Suppressor macrophage treated with lipopolysaccharide for 4 hours (primary cell): ENCODE results near the gene TNIK.
"Not testable (repeated sequence)": the region's sequence is repeated elsewhere in the genome, so short reads cannot be mapped to it uniquely, and the experiment has no call there.

Source experiments
- DNase-seq: peaks from one replicate; pipeline ENCODE4 v3.0.0-alpha.2; 2020

TNIK gene

DNA sequence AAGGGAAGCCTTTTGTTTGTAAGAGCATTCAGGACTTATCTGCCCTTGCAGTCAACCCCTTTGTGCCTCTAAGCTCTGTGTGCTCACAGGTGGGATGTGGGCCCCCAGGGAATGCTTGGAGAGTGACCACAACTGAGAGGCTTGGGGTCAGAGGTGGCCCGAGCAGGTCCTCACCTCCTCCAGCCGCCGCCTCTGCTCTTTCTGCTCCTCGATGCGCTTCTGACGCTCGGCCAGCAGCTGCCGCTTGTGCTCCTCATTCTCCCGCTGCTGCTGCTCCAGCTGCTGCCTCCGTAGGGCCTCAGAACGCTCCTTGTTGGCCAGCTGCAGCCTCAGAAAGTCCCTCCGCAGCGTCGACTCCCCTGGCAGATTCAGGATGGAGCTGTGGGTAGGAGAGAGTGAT is 302.9 kb downstream of the TNIK start:
- no peak for DNase-seq

DNA sequence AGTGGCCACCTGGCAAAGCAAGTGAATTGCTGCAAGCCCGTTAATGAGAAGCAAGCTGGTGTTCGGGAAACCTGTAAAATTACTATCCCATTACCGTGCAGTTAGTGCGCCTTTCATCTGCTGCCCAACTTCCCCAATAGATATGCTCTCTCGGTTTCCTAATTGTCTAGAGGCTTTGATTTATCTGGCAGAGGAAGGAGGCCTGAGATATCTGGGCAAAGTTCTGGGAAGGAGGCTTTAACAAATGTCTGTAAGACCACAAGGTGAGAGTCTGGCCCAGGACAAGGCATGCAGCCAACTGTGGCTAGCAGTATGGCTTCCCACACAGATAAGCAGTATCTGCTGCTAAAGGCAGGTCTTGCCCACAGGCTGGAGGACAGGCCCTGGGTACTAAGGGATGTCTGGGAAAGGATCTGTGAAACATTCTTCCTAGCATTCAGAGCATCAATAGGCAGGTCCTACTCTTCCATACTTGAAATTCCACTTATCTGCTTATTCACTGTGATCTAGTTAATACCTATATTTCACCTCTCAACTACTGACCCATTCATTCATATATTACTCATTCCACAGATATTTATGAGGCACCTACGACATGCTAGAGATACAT is 303.7 kb downstream of the TNIK start:
- DNase-seq, result no peak

DNA sequence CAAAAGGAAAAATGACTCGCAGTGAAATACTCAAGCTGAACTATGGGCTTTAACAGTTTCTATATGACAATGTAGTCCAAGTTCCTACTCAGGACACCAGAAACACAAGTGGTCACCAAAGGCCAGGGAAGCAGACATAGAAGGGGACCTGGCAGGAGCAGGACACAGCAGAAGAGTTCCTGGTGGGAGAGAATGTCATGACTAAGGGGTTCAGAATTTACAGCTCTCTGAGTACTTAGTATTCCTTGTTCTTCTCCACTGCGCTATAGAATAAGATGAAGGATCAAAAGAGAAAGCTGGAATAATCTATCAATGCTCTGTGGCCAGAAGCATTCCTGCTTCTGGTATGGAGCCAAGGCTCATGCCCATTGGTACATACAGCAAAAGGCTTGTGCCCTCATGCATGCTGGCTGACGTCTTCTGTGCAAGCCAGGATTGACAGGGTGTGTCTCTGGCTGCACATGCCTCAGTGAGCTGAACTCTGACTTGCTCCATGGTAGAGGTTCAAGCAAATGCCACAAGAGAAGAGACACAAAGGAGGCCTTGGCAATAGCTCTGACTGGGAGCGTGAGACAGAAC is 305.0 kb downstream of the TNIK start:
- DNase-seq, result no peak

- no peak for DNase-seq
Measured at GRCh38 chr3:171150945-171151344, 309.3 kb downstream of the TNIK start.

DNA sequence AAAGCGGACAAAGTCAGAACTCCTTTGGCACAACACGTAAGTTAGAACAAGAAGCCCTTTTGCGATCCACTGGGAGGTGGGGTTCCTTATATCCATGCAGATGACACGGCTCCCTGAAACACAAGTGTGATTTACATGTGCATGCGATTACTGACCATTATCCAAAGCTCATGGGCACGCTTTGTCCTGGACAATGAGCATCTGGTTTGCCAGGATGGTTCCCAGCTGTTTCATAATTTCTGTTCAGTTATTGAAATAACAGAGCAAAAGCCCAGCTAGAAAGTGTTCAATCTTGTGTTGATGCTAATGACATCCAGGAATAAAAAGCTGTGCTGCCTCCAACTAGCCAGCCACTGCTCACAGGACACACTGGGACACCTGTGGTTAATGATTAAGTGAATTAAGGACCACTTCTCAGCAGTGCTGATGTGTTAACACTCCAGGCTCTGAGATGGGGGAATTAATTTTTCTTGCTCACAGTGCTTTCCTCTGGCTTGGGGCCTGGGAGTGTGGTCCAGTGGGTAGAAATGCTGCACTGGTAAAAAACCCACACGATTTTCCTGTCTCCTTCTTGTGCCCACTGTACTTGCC is 310.6 kb downstream of the TNIK start:
- DNase-seq, result no peak

DNA sequence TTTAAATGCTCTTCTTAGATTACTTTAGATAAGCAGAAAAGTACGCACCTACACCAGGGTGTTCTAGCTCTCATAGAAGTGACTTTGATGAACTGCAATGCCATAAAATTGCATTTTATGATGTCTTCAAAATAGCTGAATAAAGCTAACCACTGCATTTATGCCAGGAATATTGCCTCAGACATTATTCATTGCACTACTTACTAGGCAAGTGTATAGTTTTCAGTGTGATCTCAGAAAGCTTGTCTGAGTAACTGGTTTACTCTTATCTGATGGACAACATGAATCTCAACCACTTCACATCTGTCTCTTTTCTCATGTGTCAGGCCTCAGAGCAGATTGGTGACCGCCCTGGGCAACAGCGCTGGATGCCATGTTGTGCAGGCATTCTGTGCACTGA is 314.4 kb downstream of the TNIK start:
- DNase-seq, result no peak

DNA sequence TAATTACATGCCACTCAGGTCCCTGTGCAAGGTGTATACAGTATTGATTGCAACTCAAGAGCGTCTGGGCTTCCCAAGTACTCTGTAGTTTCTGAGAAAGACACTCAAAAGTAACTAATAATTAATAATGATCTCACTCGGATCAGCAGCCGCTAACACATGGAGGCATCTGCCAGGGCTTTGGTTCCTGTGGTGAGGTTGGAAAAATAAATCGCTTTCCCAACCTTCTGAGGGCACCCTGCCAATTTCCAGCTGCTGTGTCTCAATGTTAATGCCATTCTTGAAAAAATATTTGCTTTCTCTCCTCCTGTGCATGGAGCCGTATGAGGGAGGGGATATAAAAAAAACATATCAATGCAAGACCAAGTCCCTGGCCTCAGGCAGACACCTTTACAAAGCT is 317.2 kb downstream of the TNIK start:
- DNase-seq, result no peak

- no peak for DNase-seq
Measured at GRCh38 chr3:171140246-171140645, 320.0 kb downstream of the TNIK start.

GRCh38 chr3:171138027-171138426 is 322.2 kb downstream of the TNIK start:
- DNase-seq, result no peak

DNA sequence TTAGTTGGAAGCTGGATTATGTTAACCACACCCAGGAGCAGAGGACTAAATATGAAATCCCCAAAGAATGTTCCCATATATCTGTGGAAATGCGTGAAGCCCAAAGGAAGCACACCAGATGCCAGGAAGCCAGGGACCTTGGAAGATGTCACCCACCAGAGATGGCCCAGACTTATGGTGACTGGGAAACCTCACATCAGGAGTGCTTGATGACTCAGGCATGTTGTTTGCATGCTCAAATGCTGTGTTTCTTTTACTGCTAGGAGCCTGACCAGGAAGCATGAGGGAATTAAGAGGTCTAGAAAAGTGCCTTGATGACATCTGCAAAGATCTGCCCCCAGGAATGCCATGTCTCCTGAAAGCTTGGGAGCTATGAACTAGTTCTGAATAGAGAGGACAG is 324.7 kb downstream of the TNIK start:
- no peak for DNase-seq

DNA sequence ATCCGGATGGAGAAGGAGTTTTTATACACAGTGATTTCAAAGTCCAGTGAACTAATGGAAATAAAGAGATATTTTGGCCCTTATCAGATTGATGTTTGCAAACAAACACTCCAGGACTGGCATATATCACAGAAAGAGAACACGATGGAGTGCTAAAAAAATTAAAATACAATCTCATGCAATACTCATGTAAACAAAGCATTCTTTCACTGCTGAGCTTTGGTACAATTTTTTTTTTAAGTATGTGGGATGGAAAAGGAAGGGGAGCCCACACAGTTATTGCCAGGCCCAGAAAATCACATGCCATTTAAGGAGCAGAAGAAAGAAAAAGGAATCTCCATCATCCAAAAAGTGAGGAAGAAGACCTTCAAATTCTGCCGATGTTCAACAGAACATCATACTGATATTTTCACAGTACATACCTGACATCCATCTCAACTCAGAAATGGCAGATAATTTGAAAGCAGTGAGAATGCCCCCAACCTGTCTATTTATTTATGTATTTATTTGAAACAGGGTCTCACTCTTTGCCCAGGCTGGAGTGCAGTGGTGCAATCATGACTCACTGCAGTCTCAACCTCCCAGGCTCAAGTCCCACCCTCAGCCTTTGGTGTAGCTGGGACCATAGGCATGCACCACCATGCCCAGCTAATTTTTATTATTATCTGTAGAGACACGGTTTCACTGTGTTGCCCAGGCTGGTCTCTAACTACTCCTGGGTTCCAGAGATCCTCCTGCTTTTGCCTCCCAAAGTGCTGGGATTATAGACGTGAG is 326.2 kb downstream of the TNIK start:
- DNase-seq, result no peak

DNA sequence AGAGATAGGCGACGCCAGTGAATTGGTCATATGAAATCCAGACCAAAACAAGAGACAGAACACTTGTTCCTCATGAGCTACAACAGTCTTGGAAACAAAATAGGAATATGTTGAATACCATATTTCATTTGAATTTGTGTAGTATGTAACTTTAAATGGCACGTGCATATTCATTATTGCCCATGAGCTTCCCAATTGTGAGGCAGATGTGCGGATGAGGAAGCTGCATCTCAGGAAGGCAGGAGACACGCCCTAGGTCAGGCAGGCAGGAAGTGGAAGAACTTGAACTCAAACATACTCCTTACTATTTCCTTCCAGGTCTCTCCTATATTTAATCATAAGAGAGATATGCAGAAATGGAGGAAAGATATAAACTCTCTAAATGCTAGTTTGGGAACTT is 326.9 kb downstream of the TNIK start:
- no peak for DNase-seq

DNA sequence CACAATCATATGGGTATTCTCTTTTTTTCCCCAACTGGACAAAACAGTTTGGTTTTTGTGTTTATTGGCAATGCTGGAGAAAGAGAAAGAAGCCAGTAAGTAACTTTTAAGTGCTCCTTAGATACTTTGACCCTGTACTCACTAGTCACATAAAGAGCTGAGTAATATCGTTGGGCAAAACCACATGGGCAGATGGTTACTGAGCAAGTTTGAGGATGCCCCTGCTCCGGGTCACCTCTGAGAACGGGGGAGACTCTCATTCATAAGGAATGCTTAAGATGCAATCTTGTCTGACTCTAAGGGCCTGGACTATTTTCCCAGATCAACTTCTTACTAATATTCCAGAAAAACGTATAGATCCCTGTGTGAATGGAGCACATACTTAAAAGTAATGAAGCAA is 327.3 kb downstream of the TNIK start:
- no peak for DNase-seq

DNA sequence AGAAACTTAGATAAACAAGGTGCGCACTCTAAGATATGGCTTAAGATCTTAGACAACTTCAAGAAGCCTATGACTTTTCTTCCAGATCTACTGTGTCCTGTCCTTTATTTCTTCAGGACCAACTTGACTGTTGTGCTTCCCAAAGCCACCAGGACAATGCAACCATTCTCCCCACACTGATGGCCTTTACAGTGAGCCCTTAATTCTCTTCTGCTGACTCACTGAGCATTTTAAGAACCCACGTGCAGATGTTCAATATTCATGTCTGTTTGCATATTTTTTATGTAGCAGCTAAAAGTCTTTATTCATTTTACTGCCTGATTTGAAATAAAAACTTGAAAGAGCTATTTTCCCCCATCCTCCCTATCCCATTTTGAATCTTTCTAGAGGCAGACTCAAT is 330.4 kb downstream of the TNIK start:
- no peak for DNase-seq

DNA sequence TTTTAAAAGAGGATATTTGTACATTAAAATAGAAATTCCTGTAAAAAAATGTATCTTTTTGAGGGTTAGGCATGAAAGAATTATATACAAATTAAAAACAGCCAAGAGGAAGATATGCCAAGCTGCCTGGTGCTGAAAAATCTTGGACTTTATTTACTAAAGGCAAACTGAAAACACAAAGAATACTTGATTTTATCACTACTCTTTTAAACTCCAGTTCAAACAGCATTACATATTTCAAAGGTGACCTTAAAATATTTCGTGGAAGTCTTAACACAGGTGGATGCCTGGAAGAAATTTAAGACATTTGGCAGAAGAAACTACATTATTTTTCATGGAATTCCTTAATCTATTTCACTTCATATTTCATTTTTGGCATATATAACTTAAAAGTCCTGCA is 332.6 kb downstream of the TNIK start:
- DNase-seq, result no peak

DNA sequence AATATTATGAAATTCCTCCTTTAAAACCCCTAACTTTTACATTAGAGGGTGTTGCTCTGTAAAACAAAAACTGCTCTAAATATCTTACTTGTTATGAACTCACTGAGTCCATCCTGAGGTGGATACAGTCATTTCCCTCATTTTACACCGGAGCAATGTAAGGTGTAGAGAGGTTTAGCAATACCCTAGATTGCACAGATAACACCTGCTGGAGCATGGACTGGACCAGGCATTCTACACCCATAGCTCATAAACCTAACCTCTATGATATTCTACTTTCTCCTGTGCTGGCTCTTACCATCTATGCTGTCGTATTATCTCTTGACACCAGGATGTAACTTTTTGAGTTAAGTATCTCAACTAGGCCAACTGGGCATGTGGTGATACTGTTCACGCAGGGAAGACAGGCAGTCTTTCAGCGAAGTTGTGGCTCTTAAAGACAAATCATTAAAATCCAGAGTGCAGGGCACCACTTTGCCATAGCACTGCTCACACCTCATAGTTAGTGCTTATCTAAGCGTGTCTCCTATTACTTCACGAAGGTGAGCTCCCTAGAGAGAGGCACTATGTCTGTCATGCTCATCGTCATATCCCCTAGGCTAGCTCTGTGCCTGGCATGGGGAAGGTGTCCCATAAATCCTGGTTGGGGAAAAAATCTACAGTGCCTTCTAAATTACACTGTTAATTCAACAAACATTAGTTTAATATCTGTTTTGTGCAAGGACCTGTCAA is 333.6 kb downstream of the TNIK start:
- DNase-seq, result no peak

GRCh38 chr3:171125010-171125409 is 335.2 kb downstream of the TNIK start:
- no peak for DNase-seq

- DNase-seq, result peak; percentile 62
Measured at GRCh38 chr3:171123915-171124314, 336.3 kb downstream of the TNIK start.

GRCh38 chr3:171122861-171123260 is 337.3 kb downstream of the TNIK start:
- DNase-seq, result peak; percentile 35

GRCh38 chr3:171122240-171122639 is 338.0 kb downstream of the TNIK start:
- DNase-seq, result no peak

- no peak for DNase-seq
Measured at GRCh38 chr3:171121801-171122200, 338.4 kb downstream of the TNIK start.

- not testable (repeated sequence) for DNase-seq
Measured at GRCh38 chr3:171119402-171119801, 340.8 kb downstream of the TNIK start.

DNA sequence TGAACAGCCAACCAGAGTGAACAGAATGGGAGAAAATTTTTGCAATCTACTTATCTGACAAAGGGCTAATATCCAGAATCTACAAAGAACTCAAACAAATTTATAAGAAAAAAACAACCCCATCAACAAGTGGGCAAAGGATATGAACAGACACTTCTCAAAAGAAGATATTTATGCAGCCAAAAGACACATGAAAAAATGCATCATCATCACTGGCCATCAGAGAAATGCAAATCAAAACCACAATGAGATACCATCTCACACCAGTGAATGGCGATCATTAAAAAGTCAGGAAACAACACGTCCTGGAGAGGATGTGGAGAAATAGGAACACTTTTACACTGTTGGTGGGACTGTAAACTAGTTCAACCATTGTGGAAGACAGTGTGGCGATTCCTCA is 341.2 kb downstream of the TNIK start:
- not testable (repeated sequence) for DNase-seq
